ENCODE measurements around the gene DNAAF6.
A peak's percentile ranks its signal among the peaks of the same experiment; 100 is the strongest.

DNAAF6 gene

GRCh38 chrX:107206697-107207065, 270 bp downstream of the DNAAF6 start:
- Histone ChIP-seq H3K36me3 (ENCODE audit: control insufficient read depth, insufficient read depth, low read length) (no peaks in the 10 kb centered on the region), H3K27ac (ENCODE audit: low read length) (no peak overlapping the region), H3K9me3 (ENCODE audit: control insufficient read depth, insufficient read depth, low read length) (no peaks in the 10 kb centered on the region), H3K27me3 (ENCODE audit: control insufficient read depth, insufficient read depth, low read length) (no peaks in the 10 kb centered on the region), H3K4me3 (ENCODE audit: low read length) (no peak overlapping the region), H3K4me1 (ENCODE audit: control insufficient read depth, insufficient read depth, low read length) (no peaks in the 10 kb centered on the region; the same call in 1 of the 2 replicates)
- DNase-seq (ENCODE audit: low read depth, low spot score): no peak
- WGBS (ENCODE audit: insufficient coverage, insufficient read length): no CpG with 5 or more reads among the region's 9 CpGs

- Histone ChIP-seq H3K9me3 (ENCODE audit: control insufficient read depth, insufficient read depth, low read length) (no peaks in the 10 kb centered on the region), H3K27me3 (ENCODE audit: control insufficient read depth, insufficient read depth, low read length) (no peaks in the 10 kb centered on the region), H3K27ac (ENCODE audit: low read length) (no peak overlapping the region), H3K36me3 (ENCODE audit: control insufficient read depth, insufficient read depth, low read length) (no peaks in the 10 kb centered on the region), H3K4me1 (ENCODE audit: control insufficient read depth, insufficient read depth, low read length) (no peaks in the 10 kb centered on the region; the same call in 1 of the 2 replicates), H3K4me3 (ENCODE audit: low read length) (no peak overlapping the region)
- DNase-seq (ENCODE audit: low read depth, low spot score): no peak
- WGBS (ENCODE audit: insufficient coverage, insufficient read length): no CpG with 5 or more reads among the region's 7 CpGs
Measured at GRCh38 chrX:107207089-107207488, 678 bp downstream of the DNAAF6 start.

GRCh38 chrX:107207943-107208342, 1.5 kb downstream of the DNAAF6 start:
- no peaks in the 10 kb centered on the region for H3K27me3 ChIP-seq (ENCODE audit: control insufficient read depth, insufficient read depth, low read length)
- no peaks in the 10 kb centered on the region; the same call in 1 of the 2 replicates for H3K4me1 ChIP-seq (ENCODE audit: control insufficient read depth, insufficient read depth, low read length)

GRCh38 chrX:107213477-107213876, 7.1 kb downstream of the DNAAF6 start:
- no peak overlapping the region for H3K27ac ChIP-seq (ENCODE audit: low read length)
- H3K27me3 ChIP-seq (ENCODE audit: control insufficient read depth, insufficient read depth, low read length): no peaks in the 10 kb centered on the region
- no peaks in the 10 kb centered on the region for H3K9me3 ChIP-seq (ENCODE audit: control insufficient read depth, insufficient read depth, low read length)
- DNase-seq (ENCODE audit: low read depth, low spot score): no peak
- H3K4me1 ChIP-seq (ENCODE audit: control insufficient read depth, insufficient read depth, low read length): no peaks in the 10 kb centered on the region
- no peaks in the 10 kb centered on the region for H3K36me3 ChIP-seq (ENCODE audit: control insufficient read depth, insufficient read depth, low read length)
- no CpG with 5 or more reads among the region's 1 CpG for WGBS (ENCODE audit: insufficient coverage, insufficient read length)
- no peak overlapping the region for H3K4me3 ChIP-seq (ENCODE audit: low read length)

More at GRCh38 chrX:107207943-107208342, 1.5 kb downstream of the DNAAF6 start:
- no CpG with 5 or more reads among the region's 9 CpGs for WGBS (ENCODE audit: insufficient coverage, insufficient read length)
- Histone ChIP-seq H3K9me3 (ENCODE audit: control insufficient read depth, insufficient read depth, low read length) (no peaks in the 10 kb centered on the region), H3K27ac (ENCODE audit: low read length) (no peak overlapping the region), H3K4me3 (ENCODE audit: low read length) (no peak overlapping the region), H3K36me3 (ENCODE audit: control insufficient read depth, insufficient read depth, low read length) (no peaks in the 10 kb centered on the region)
- no peak for DNase-seq (ENCODE audit: low read depth, low spot score)

GRCh38 chrX:107226757-107227156, 20.3 kb downstream of the DNAAF6 start:
- Histone ChIP-seq H3K27me3 (ENCODE audit: control insufficient read depth, insufficient read depth, low read length) (no peaks in the 10 kb centered on the region), H3K4me1 (ENCODE audit: control insufficient read depth, insufficient read depth, low read length) (no peaks in the 10 kb centered on the region), H3K4me3 (ENCODE audit: low read length) (no peak overlapping the region), H3K27ac (ENCODE audit: low read length) (no peak overlapping the region), H3K36me3 (ENCODE audit: control insufficient read depth, insufficient read depth, low read length) (no peaks in the 10 kb centered on the region), H3K9me3 (ENCODE audit: control insufficient read depth, insufficient read depth, low read length) (no peaks in the 10 kb centered on the region)
- no CpG with 5 or more reads among the region's 1 CpG for WGBS (ENCODE audit: insufficient coverage, insufficient read length)
- DNase-seq (ENCODE audit: low read depth, low spot score): no peak

- DNase-seq (ENCODE audit: low read depth, low spot score): no peak
- Histone ChIP-seq H3K27me3 (ENCODE audit: control insufficient read depth, insufficient read depth, low read length) (no peaks in the 10 kb centered on the region), H3K9me3 (ENCODE audit: control insufficient read depth, insufficient read depth, low read length) (no peaks in the 10 kb centered on the region), H3K4me1 (ENCODE audit: control insufficient read depth, insufficient read depth, low read length) (no peaks in the 10 kb centered on the region), H3K27ac (ENCODE audit: low read length) (no peak overlapping the region), H3K4me3 (ENCODE audit: low read length) (no peak overlapping the region), H3K36me3 (ENCODE audit: control insufficient read depth, insufficient read depth, low read length) (no peaks in the 10 kb centered on the region)
- no CpG with 5 or more reads among the region's 2 CpGs for WGBS (ENCODE audit: insufficient coverage, insufficient read length)
Measured at GRCh38 chrX:107227780-107228485, 21.5 kb downstream of the DNAAF6 start.

- DNase-seq (ENCODE audit: low read depth, low spot score): no peak
- Histone ChIP-seq H3K36me3 (ENCODE audit: control insufficient read depth, insufficient read depth, low read length) (no peaks in the 10 kb centered on the region), H3K27me3 (ENCODE audit: control insufficient read depth, insufficient read depth, low read length) (no peaks in the 10 kb centered on the region), H3K9me3 (ENCODE audit: control insufficient read depth, insufficient read depth, low read length) (no peaks in the 10 kb centered on the region), H3K27ac (ENCODE audit: low read length) (no peak overlapping the region), H3K4me3 (ENCODE audit: low read length) (no peak overlapping the region), H3K4me1 (ENCODE audit: control insufficient read depth, insufficient read depth, low read length) (no peaks in the 10 kb centered on the region)
- WGBS (ENCODE audit: insufficient coverage, insufficient read length): no CpG with 5 or more reads among the region's 2 CpGs
Measured at GRCh38 chrX:107228486-107228819, 22.0 kb downstream of the DNAAF6 start.

GRCh38 chrX:107272431-107272921, 66.1 kb downstream of the DNAAF6 start:
- H3K36me3 ChIP-seq (ENCODE audit: control insufficient read depth, insufficient read depth, low read length): no peaks in the 10 kb centered on the region
- DNase-seq (ENCODE audit: low read depth, low spot score): peak; percentile 33
- no peak overlapping the region for H3K27ac ChIP-seq (ENCODE audit: low read length)
- peak overlapping the region; percentile 69; the same call in 1 of the 2 replicates for H3K4me3 ChIP-seq (ENCODE audit: low read length)
- H3K9me3 ChIP-seq (ENCODE audit: control insufficient read depth, insufficient read depth, low read length): no peaks in the 10 kb centered on the region
- H3K27me3 ChIP-seq (ENCODE audit: control insufficient read depth, insufficient read depth, low read length): peaks cover 3% of the 10 kb centered on the region; the same call in 1 of the 2 replicates
- no CpG with 5 or more reads among the region's 41 CpGs for WGBS (ENCODE audit: insufficient coverage, insufficient read length)
- no peaks in the 10 kb centered on the region; the same call in 1 of the 2 replicates for H3K4me1 ChIP-seq (ENCODE audit: control insufficient read depth, insufficient read depth, low read length)

- H3K9me3 ChIP-seq (ENCODE audit: control insufficient read depth, insufficient read depth, low read length): no peaks in the 10 kb centered on the region
- DNase-seq (ENCODE audit: low read depth, low spot score): no peak
- no peaks in the 10 kb centered on the region; the same call in 1 of the 2 replicates for H3K4me1 ChIP-seq (ENCODE audit: control insufficient read depth, insufficient read depth, low read length)
- H3K4me3 ChIP-seq (ENCODE audit: low read length): no peak overlapping the region
- WGBS (ENCODE audit: insufficient coverage, insufficient read length): no CpG with 5 or more reads among the region's 3 CpGs
- no peak overlapping the region for H3K27ac ChIP-seq (ENCODE audit: low read length)
- no peaks in the 10 kb centered on the region for H3K36me3 ChIP-seq (ENCODE audit: control insufficient read depth, insufficient read depth, low read length)
- H3K27me3 ChIP-seq (ENCODE audit: control insufficient read depth, insufficient read depth, low read length): peaks cover 3% of the 10 kb centered on the region; the same call in 1 of the 2 replicates
Measured at GRCh38 chrX:107273795-107274194, 67.4 kb downstream of the DNAAF6 start.

- Histone ChIP-seq H3K9me3 (ENCODE audit: control insufficient read depth, insufficient read depth, low read length) (no peaks in the 10 kb centered on the region), H3K4me3 (ENCODE audit: low read length) (no peak overlapping the region), H3K36me3 (ENCODE audit: control insufficient read depth, insufficient read depth, low read length) (no peaks in the 10 kb centered on the region), H3K4me1 (ENCODE audit: control insufficient read depth, insufficient read depth, low read length) (no peaks in the 10 kb centered on the region), H3K27me3 (ENCODE audit: control insufficient read depth, insufficient read depth, low read length) (no peaks in the 10 kb centered on the region), H3K27ac (ENCODE audit: low read length) (no peak overlapping the region)
- no CpG with 5 or more reads among the region's 4 CpGs for WGBS (ENCODE audit: insufficient coverage, insufficient read length)
- no peak for DNase-seq (ENCODE audit: low read depth, low spot score)
Measured at GRCh38 chrX:107288676-107289075, 82.3 kb downstream of the DNAAF6 start.

- no peaks in the 10 kb centered on the region for H3K27me3 ChIP-seq (ENCODE audit: control insufficient read depth, insufficient read depth, low read length)
- no CpG with 5 or more reads among the region's 2 CpGs for WGBS (ENCODE audit: insufficient coverage, insufficient read length)
Measured at GRCh38 chrX:107290019-107290418, 83.6 kb downstream of the DNAAF6 start.

More at GRCh38 chrX:107290019-107290418, 83.6 kb downstream of the DNAAF6 start:
- no peak overlapping the region for H3K4me3 ChIP-seq (ENCODE audit: low read length)
- DNase-seq (ENCODE audit: low read depth, low spot score): no peak
- H3K9me3 ChIP-seq (ENCODE audit: control insufficient read depth, insufficient read depth, low read length): no peaks in the 10 kb centered on the region
- no peaks in the 10 kb centered on the region for H3K4me1 ChIP-seq (ENCODE audit: control insufficient read depth, insufficient read depth, low read length)
- H3K36me3 ChIP-seq (ENCODE audit: control insufficient read depth, insufficient read depth, low read length): no peaks in the 10 kb centered on the region
- H3K27ac ChIP-seq (ENCODE audit: low read length): no peak overlapping the region

Measured in iPS DF 6.9 (cell line).